ENCODE results near the gene USP36. TPM values are rescaled to one million over a fixed set of nuclear protein-coding genes. Genes with fewer than 3 reads are reported as not detected.

The USP36 gene
- total and polyA plus RNA-seq, 9 of the 15 experiments (the other 6 are each of a cell fraction or from before 2014, with no cell fraction given) = 6.4 to 72.8 (median 22.5) TPM

GRCh38 chr17:78781104-78781892, 59.3 kb downstream of the USP36 start:
- Histone ChIP-seq H3K79me2 (ENCODE audit: control insufficient read depth, insufficient read depth, low read length) (peaks cover 45% of the 10 kb centered on the region), H3K27ac (ENCODE audit: extremely low read depth, low read depth, low read length) (peak overlapping the region; percentile 83), H4K20me1 (replicated peaks; ENCODE audit: control insufficient read depth, insufficient read depth, low read length) (0 out of 2 replicates have a peak, but pooled peaks cover 3% of the 10 kb centered on the region), H3K4me1 (replicated peaks in 1 of 2; ENCODE audit: control insufficient read depth in 2 of 2, insufficient read depth in 2 of 2, low read length in 2 of 2) (peaks cover 41 to 58% of the 10 kb centered on the region in 2 experiments), H3K36me3 (ENCODE audit: control insufficient read depth, insufficient read depth, low read length) (peaks cover 3% of the 10 kb centered on the region; the same call in 2 of the 3 replicates), H3K9ac (ENCODE audit: insufficient read depth in 1 of 2, low read depth in 2 of 2, low read length in 2 of 2) (peak overlapping the region; percentile 74 to 98), H3K4me3 (peak overlapping the region; percentile 80), H3K27me3 (ENCODE audit: control insufficient read depth in 2 of 2, insufficient read depth in 2 of 2, low read length in 2 of 2) (no peaks in the 10 kb centered on the region), H3K9me1 (ENCODE audit: control insufficient read depth, insufficient read depth, low read length) (no peaks in the 10 kb centered on the region), H3K9me3 (replicated peaks; ENCODE audit: control insufficient read depth, insufficient read depth, low read depth, low read length) (no peaks in the 10 kb centered on the region), H3K4me2 (ENCODE audit: insufficient read depth, low read length) (peak overlapping the region; percentile 79), H2AFZ (ENCODE audit: low read depth, low read length) (peak overlapping the region; percentile 74)
- WGBS (ENCODE audit: insufficient coverage, low coverage, missing lambda C conversion rate) = 4% methylated on average over 45 of the region's 68 CpGs
- ATAC-seq (peak; percentile 23), DNase-seq (ENCODE audit: extremely low read depth in 1 of 4, low spot score in 3 of 4) (peak in 3 of 4 experiments; percentile 31 to 52 (median 41)), FAIRE-seq (no peak)
- in situ Hi-C loops (cut with MboI) (no loop called here), intact Hi-C loops (cut with micrococcal nuclease) (loop anchor here (5.0 kb wide), 1 partner anchor 34 kb away; no protein-coding TSS in a partner anchor)
- TSS peak; percentile 33 for BruUV-seq (replicated peaks)
- ChIA-PET CTCF (ENCODE audit: low intra/inter-chr PET ratio) (interaction anchor here (0.7 kb wide), 1 partner anchor 335 kb away, joined by 4 read pairs; no protein-coding TSS in a partner anchor), POLR2A (interaction anchor here (0.7 kb wide), 1 partner anchor 73 kb away, joined by 5 read pairs; no protein-coding TSS in a partner anchor)
- TF ChIP-seq ZNF316 (IDR thresholded peaks at IDR 0.05) (peak; percentile 82), MTA3 (IDR thresholded peaks at IDR 0.05; ENCODE audit: borderline replicate concordance) (peak; percentile 38; the same call in 1 of the 2 replicates), ARNT (IDR thresholded peaks at IDR 0.05) (no peak), HMGN3 (IDR thresholded peaks at IDR 0.05; ENCODE audit: borderline replicate concordance, extremely low read depth, insufficient read length, low read depth, low read length) (peak; percentile 13), SRSF7 (optimal IDR thresholded peaks at IDR 0.05; ENCODE audit: low read depth, low read length) (no peak), MYNN (IDR thresholded peaks at IDR 0.05) (no peak), MYNN (CRISPR knock-in tag; IDR thresholded peaks at IDR 0.05) (no peak), GTF2E2 (tag; IDR thresholded peaks at IDR 0.05) (no peak), ELF1 (tag; IDR thresholded peaks at IDR 0.05) (0 out of 2 replicates have a peak, but pooled peaks have one; percentile 25), CTCFL (IDR thresholded peaks at IDR 0.05; ENCODE audit: borderline replicate concordance, insufficient read depth, low read depth, low read length, poor library complexity, severe bottlenecking) (no peak), L3MBTL2 (IDR thresholded peaks at IDR 0.05) (peak; percentile 51; the same call in 1 of the 2 replicates), BRF2 (IDR thresholded peaks at IDR 0.05; ENCODE audit: borderline replicate concordance, insufficient read depth, insufficient read length) (no peak)
- TF ChIP-seq, protein P1, sequence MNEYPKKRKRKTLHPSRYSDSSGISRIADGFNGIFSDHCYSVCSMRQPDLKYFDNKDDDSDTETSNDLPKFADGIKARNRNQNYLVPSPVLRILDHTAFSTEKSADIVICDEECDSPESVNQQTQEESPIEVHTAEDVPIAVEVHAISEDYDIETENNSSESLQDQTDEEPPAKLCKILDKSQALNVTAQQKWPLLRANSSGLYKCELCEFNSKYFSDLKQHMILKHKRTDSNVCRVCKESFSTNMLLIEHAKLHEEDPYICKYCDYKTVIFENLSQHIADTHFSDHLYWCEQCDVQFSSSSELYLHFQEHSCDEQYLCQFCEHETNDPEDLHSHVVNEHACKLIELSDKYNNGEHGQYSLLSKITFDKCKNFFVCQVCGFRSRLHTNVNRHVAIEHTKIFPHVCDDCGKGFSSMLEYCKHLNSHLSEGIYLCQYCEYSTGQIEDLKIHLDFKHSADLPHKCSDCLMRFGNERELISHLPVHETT (CRISPR knock-in tag; conservative IDR thresholded peaks at IDR 0.05 in 1 of 2, IDR thresholded peaks at IDR 0.05 in 1 of 2) = peak in 1 of 2 experiments; percentile 49; a peak in 1 of 4 replicates
- TF ChIP-seq, protein P2, sequence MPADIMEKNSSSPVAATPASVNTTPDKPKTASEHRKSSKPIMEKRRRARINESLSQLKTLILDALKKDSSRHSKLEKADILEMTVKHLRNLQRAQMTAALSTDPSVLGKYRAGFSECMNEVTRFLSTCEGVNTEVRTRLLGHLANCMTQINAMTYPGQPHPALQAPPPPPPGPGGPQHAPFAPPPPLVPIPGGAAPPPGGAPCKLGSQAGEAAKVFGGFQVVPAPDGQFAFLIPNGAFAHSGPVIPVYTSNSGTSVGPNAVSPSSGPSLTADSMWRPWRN (IDR thresholded peaks at IDR 0.05; ENCODE audit: low read depth) = no peak

Data from K562 (cell line).